GM12865 (cell line): Measurements from ENCODE around the gene CCDC81.
"Not testable (repeated sequence)": the region's sequence is repeated elsewhere in the genome, so short reads cannot be mapped to it uniquely, and the experiment has no call there.

ENCODE experiments used
- DNase-seq: peaks from one replicate; pipeline ENCODE4 v3.0.0; 2010; ENCODE audit warnings: low read depth
- H3K4me3 ChIP-seq: 2 replicates; pipeline ENCODE4 v1.5.1; 2011; ENCODE audit warnings: mild to moderate bottlenecking, low read depth, low read length, control low read depth
- CTCF ChIP-seq: IDR thresholded peaks from 2 replicates; pipeline ENCODE4 v1.5.1; 2011; ENCODE audit warnings: low read length, control low read depth, low read depth, inconsistent platforms; ENCODE audit not compliant: insufficient read depth; ENCODE audit errors: missing control alignments

The CCDC81 gene

DNA sequence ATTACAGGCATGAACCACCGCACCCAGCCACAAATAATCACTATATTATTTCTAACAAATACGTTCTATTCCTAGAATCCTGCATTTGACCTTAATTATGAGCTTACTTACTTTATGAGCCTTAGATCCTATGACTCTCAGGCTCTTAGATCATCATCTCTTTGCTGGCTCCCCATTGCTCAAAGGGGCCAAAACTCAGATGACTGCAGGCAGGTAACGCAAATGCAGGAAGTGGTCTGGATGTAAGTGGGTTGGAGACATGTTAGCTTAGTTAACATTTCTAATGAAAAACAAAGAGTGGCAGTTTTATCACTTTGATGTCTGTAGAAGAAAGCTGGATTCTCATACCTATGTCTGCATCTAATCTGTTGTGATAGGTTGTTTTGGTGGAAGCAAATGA, 23.4 kb downstream of the CCDC81 start:
- no peak for DNase-seq
- TF ChIP-seq CTCF: no peak
- no peak overlapping the region for H3K4me3 ChIP-seq

DNA sequence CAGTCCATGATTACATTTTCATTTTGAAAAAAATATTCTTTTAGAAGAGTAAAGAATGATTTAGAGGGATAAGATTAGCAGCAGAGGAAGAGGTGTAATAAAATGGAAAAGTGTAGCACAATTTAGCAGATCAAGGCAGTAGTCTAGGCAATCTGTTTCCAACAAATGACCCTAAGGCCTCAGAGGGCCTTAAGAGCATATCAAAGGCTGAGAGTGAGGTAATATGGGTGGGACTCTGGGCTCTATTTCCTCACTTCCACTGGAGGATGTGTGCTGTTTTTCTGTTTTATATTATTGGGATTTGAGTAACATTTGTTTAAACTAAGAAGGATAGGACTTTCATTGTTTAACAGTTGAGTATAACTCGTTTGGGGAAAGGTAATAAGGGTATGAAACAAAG, 28.8 kb downstream of the CCDC81 start:
- H3K4me3 ChIP-seq: no peak overlapping the region
- DNase-seq: no peak
- TF ChIP-seq CTCF: no peak

GRCh38 chr11:86408845-86409244, 34.2 kb downstream of the CCDC81 start:
- TF ChIP-seq CTCF: no peak
- no peak for DNase-seq

GRCh38 chr11:86414032-86414431, 39.3 kb downstream of the CCDC81 start:
- TF ChIP-seq CTCF: no peak
- no peak overlapping the region for H3K4me3 ChIP-seq
- DNase-seq: no peak

More at GRCh38 chr11:86408845-86409244, 34.2 kb downstream of the CCDC81 start:
- H3K4me3 ChIP-seq: no peak overlapping the region

DNA sequence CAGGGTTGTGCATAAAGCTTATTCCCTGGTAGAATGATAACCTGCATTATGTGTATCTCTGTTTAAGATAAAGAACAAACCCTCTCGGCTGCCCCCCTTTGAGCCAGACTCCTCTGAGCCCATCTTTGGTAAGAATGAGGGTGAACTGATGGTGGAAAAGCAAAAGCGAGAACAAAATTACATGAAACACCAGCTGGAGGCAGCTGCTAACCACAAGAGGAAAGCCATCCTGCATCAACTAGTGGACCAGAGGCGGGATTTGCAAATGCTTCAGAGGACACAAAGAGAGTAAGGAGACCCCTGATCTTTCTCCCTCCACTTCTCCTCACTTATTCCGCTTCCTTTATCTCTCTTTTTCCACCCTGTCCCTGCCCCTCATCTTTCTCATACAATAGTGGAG, 40.3 kb downstream of the CCDC81 start:
- no peak overlapping the region for H3K4me3 ChIP-seq
- no peak for DNase-seq
- TF ChIP-seq CTCF: no peak

GRCh38 chr11:86416494-86416893, 41.8 kb downstream of the CCDC81 start:
- H3K4me3 ChIP-seq: no peak overlapping the region
- DNase-seq: no peak
- no peak for TF ChIP-seq CTCF

GRCh38 chr11:86416951-86417350, 42.3 kb downstream of the CCDC81 start:
- not testable (repeated sequence) for DNase-seq, H3K4me3 ChIP-seq

DNA sequence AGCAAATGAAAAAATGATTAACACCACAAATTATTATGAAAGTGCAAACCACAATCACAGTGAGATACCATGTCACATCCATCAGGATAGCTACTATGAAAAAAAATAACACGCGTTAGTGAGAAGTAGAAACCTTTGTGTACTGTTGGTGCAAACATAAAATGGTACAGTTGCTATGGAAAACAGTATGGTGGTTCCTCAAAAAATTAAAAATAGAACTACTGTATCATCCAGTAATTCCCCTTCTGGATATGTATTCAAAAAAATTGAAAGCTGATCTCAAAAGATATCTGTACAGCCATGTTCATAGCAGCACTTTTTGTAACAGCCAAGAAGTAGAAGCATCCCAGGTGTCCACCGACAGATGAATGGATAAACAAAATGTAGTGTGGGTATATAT, 43.4 kb downstream of the CCDC81 start:
- TF ChIP-seq CTCF: no peak
- no peak for DNase-seq
- no peak overlapping the region for H3K4me3 ChIP-seq
